ENCODE data around the gene COPB2. TPM values are rescaled to one million over a fixed set of nuclear protein-coding genes. Genes with fewer than 3 reads are reported as not detected.

COPB2 gene
- total and polyA plus RNA-seq, 11 donors, result 17.7 to 80.2 (median 62.3) TPM

DNA sequence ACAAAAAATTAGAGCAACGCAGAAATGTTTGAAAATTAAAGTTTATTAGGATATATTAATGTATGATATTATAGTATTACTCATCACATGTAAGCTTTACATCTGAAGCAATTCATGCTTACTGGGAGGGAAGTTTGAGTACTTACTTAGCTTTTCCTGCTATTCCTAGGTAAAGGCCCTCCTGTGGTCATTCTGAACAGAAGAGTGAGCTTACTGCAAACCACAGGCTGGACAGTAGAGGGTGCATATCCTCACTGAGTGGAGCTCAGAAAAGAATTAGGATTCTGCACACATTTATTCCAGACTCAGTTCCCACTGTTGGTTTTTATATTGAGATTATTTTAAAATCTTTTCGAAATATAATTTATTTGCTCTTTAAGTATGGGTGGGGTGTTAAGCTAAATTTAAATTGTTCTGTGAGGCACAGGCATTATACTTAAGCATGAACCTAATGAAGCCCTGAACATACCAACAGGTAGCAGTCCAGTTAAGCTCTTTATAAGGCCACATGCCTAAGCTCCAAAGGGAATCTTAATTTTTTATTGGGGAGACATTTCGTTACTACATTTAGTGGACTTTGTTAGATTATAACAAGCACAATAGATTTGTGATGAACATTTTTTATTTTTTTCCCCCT is 35.4 kb downstream of the COPB2 start:
- DNase-seq, result no peak
- ATAC-seq, result peak in 3 of 4 donors; percentile 61 to 64 (median 63)
- H3K4me1 ChIP-seq, result peaks cover 0 to 3% (median 0%) of the 10 kb centered on the region in 12 donors
- peaks cover 0 to 100% (median 100%) of the 10 kb centered on the region in 9 donors for H3K36me3 ChIP-seq
- no peak overlapping the region for H3K4me3 ChIP-seq
- no peak for TF ChIP-seq POLR2A (IDR thresholded peaks at IDR 0.05)
- TF ChIP-seq CTCF (IDR thresholded peaks at IDR 0.05), result peak in 11 of 12 donors; percentile 13 to 79 (median 39)
- intact Hi-C loops (cut with DNase I), result loop anchor here in 2 of 10 donors (5.0 to 10.0 kb wide), 2 partner anchors 33 to 759 kb away; partner anchors contain the start of genes CEP70 (in 1 of the 2) and COPB2 (in 1 of the 2)
- H3K9me3 ChIP-seq, result no peaks in the 10 kb centered on the region
- no peak overlapping the region for H3K27ac ChIP-seq
- WGBS, 4 donors, result 67 to 94% (median 76%) methylated on average over 3 of the region's 3 CpGs
- H3K27me3 ChIP-seq, result no peaks in the 10 kb centered on the region

GRCh38 chr3:139346771-139347170 is 42.7 kb downstream of the COPB2 start:
- TF ChIP-seq POLR2A (IDR thresholded peaks at IDR 0.05), result no peak
- TF ChIP-seq CTCF (IDR thresholded peaks at IDR 0.05), result no peak
- ATAC-seq (no peak), DNase-seq (no peak)
- Histone ChIP-seq H3K27ac (no peak overlapping the region), H3K36me3 (peaks cover 0 to 57% (median 54%) of the 10 kb centered on the region in 9 donors), H3K4me1 (peaks cover 3 to 30% (median 16%) of the 10 kb centered on the region in 12 donors), H3K27me3 (peaks cover 0 to under 1% (median 0%) of the 10 kb centered on the region in 9 donors), H3K4me3 (no peak overlapping the region), H3K9me3 (no peaks in the 10 kb centered on the region)
- intact Hi-C loops (cut with DNase I), result loop anchor here in 2 of 10 donors (5.0 kb wide), 1 partner anchor 41 kb away; the partner anchor contains the start of gene COPB2 (in 2 of the 2)
- WGBS, 4 donors, result 80 to 90% (median 87%) methylated on average over 2 of the region's 2 CpGs

DNA sequence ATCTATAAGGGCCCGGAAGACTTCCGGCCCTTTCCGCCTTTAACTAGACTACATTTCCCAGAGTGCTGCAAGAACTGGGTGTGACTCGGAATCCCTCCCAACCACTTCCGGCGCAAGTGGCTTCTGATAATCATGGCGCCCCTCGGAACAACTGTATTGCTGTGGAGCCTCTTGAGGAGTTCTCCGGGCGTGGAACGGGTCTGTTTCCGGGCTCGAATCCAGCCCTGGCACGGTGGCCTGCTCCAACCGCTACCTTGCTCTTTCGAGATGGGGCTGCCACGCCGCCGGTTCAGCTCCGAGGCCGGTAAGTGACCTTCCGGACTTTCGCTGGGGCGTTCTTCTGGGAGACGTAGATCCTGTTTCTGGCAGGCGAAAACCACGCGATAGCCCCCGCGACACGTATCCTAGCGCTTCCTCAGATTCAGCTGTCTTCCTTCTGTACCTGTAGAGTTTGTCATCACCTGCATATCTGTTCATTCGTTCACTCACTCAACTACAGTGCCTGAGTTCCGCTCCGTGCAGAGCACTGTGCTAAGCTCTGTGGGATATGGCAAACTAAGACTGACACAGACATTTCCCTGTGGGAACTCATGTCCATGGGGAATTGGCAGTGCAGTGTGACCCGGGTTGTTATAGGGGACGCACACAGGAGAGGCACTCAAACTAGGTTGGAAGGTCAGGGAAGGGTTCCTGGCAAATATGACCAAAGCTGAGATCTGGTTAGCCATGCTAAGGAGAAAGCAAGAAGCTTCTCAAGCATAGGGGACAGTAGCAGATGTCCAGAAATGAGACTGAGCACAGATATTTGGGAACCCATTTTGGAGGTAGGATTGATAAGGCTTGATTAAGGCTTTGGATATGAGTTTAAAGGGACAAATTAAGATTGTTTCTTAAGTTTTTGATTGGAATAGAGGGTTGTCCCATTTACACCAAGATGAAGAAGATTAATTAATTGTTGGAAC is 45.3 kb downstream of the COPB2 start, which contains the start of gene MRPS22:
Gene MRPS22, plus strand, starts transcription at position 126 of the 962 bp plus-strand sequence. Its CDS starts 7 bp downstream, at position 133.
- DNase-seq (peak; percentile 80 to 86 (median 85)), ATAC-seq (peak; percentile 96 to 98 (median 97))
- H3K9me3 ChIP-seq, result no peaks in the 10 kb centered on the region
- H3K27me3 ChIP-seq, result peaks cover 0 to 5% (median 0%) of the 10 kb centered on the region in 9 donors
- peak within 1 kb of the TSS; percentile 60 to 95 (median 85) for H3K27ac ChIP-seq
- peaks cover 0 to 31% (median 29%) of the 10 kb centered on the region in 9 donors for H3K36me3 ChIP-seq
- TF ChIP-seq POLR2A (IDR thresholded peaks at IDR 0.05), result peak in 1 of 2 donors; percentile 47
- no peak for TF ChIP-seq CTCF (IDR thresholded peaks at IDR 0.05)
- intact Hi-C loops (cut with DNase I), result loop anchor here in 1 of 10 donors (2.0 kb wide), 1 partner anchor 45 kb away; the partner anchor contains the start of gene COPB2
- peak within 1 kb of the TSS; percentile 63 to 97 (median 82) for H3K4me3 ChIP-seq
- 0 to 1% (median 0%) methylated on average over 31 to 37 of the region's 37 CpGs for WGBS, 4 donors
- H3K4me1 ChIP-seq, result peaks cover 3 to 30% (median 16%) of the 10 kb centered on the region in 12 donors

Data from heart left ventricle (tissue), 16 donors.